ENCODE measurements around the gene UGT1A8. TPM values are rescaled to one million over a fixed set of nuclear protein-coding genes. Genes with fewer than 3 reads are reported as not detected.

UGT1A8 gene
- total and polyA plus RNA-seq, 9 of the 15 experiments (the other 6 are each of a cell fraction or from before 2014, with no cell fraction given), result 0.04 TPM; not detected in 8

DNA sequence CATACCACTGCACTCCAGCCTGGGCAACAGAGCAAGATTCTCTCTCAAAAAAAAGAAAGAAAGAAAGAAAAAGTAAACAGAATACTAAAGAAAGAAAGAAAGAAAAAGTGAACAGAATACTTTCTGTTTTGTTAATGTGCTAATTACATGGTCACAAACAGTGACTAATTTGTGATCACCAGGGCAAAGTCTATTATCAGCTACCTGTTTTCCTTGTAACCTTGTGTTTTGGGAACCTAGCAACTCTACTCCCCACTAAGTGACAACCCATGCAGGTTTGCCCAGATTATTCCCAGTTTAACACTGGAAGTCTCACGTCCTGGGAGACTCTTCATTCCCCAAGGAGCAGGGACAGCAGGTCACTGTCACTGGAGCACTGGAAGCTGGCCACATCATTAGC, 37.6 kb downstream of the UGT1A8 start:
- DNase-seq (ENCODE audit: extremely low read depth in 1 of 4, low spot score in 3 of 4) (no peak), FAIRE-seq (no peak), ATAC-seq (no peak)
- Histone ChIP-seq H4K20me1 (replicated peaks; ENCODE audit: control insufficient read depth, insufficient read depth, low read length) (no peaks in the 10 kb centered on the region), H3K27ac (ENCODE audit: extremely low read depth, low read depth, low read length) (no peak overlapping the region), H3K4me2 (ENCODE audit: insufficient read depth, low read length) (no peak overlapping the region), H2AFZ (ENCODE audit: low read depth, low read length) (no peak overlapping the region), H3K36me3 (ENCODE audit: control insufficient read depth, insufficient read depth, low read length) (no peaks in the 10 kb centered on the region), H3K4me3 (no peak overlapping the region), H3K27me3 (ENCODE audit: control insufficient read depth in 2 of 2, insufficient read depth in 2 of 2, low read length in 2 of 2) (peaks cover 0 to 7% of the 10 kb centered on the region in 2 experiments; a peak in 1 of 5 replicates), H3K4me1 (replicated peaks in 1 of 2; ENCODE audit: control insufficient read depth in 2 of 2, insufficient read depth in 2 of 2, low read length in 2 of 2) (no peaks in the 10 kb centered on the region), H3K9ac (ENCODE audit: insufficient read depth in 1 of 2, low read depth in 2 of 2, low read length in 2 of 2) (no peak overlapping the region), H3K79me2 (ENCODE audit: control insufficient read depth, insufficient read depth, low read length) (no peaks in the 10 kb centered on the region), H3K9me1 (ENCODE audit: control insufficient read depth, insufficient read depth, low read length) (no peaks in the 10 kb centered on the region), H3K9me3 (replicated peaks; ENCODE audit: control insufficient read depth, insufficient read depth, low read depth, low read length) (no peaks in the 10 kb centered on the region)
- no TSS peak for BruUV-seq (replicated peaks)
- WGBS (ENCODE audit: insufficient coverage, low coverage, missing lambda C conversion rate), result 0% methylated on average over 1 of the region's 1 CpG
- intact Hi-C loops (cut with micrococcal nuclease), result no loop called here
- TF ChIP-seq ZNF12 (CRISPR knock-in tag; IDR thresholded peaks at IDR 0.05), result no peak
- TF ChIP-seq FUS (optimal IDR thresholded peaks at IDR 0.05; ENCODE audit: low read depth, low read length), result no peak
- no peak for TF ChIP-seq RBBP5 (IDR thresholded peaks at IDR 0.05; ENCODE audit: borderline replicate concordance, insufficient read depth, low read length, poor library complexity, severe bottlenecking)
- TF ChIP-seq ZNF175 (CRISPR knock-in tag; IDR thresholded peaks at IDR 0.05; ENCODE audit: low read depth), result no peak
- no peak for TF ChIP-seq ZNF398 (CRISPR knock-in tag; IDR thresholded peaks at IDR 0.05)
- no peak for TF ChIP-seq ETV6 (IDR thresholded peaks at IDR 0.05; ENCODE audit: borderline replicate concordance in 1 of 2, low read depth in 2 of 2, low read length in 1 of 2)
- TF ChIP-seq ETV6 (CRISPR knock-in tag; IDR thresholded peaks at IDR 0.05; ENCODE audit: borderline replicate concordance), result no peak
- TF ChIP-seq RNF219 (CRISPR knock-in tag; IDR thresholded peaks at IDR 0.05), result no peak
- no peak for TF ChIP-seq BRD9 (IDR thresholded peaks at IDR 0.05; ENCODE audit: low read depth, partially characterized antibody)
- no peak for TF ChIP-seq HNRNPH1 (optimal IDR thresholded peaks at IDR 0.05; ENCODE audit: low read depth, low read length)
- TF ChIP-seq, protein P1, sequence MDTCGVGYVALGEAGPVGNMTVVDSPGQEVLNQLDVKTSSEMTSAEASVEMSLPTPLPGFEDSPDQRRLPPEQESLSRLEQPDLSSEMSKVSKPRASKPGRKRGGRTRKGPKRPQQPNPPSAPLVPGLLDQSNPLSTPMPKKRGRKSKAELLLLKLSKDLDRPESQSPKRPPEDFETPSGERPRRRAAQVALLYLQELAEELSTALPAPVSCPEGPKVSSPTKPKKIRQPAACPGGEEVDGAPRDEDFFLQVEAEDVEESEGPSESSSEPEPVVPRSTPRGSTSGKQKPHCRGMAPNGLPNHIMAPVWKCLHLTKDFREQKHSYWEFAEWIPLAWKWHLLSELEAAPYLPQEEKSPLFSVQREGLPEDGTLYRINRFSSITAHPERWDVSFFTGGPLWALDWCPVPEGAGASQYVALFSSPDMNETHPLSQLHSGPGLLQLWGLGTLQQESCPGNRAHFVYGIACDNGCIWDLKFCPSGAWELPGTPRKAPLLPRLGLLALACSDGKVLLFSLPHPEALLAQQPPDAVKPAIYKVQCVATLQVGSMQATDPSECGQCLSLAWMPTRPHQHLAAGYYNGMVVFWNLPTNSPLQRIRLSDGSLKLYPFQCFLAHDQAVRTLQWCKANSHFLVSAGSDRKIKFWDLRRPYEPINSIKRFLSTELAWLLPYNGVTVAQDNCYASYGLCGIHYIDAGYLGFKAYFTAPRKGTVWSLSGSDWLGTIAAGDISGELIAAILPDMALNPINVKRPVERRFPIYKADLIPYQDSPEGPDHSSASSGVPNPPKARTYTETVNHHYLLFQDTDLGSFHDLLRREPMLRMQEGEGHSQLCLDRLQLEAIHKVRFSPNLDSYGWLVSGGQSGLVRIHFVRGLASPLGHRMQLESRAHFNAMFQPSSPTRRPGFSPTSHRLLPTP (IDR thresholded peaks at IDR 0.05; ENCODE audit: borderline replicate concordance, extremely low read depth, insufficient read length), result no peak
- no peak for TF ChIP-seq ZNF551 (CRISPR knock-in tag; IDR thresholded peaks at IDR 0.05)
- no peak for TF ChIP-seq FOXJ3 (CRISPR knock-in tag; IDR thresholded peaks at IDR 0.05)
- TF ChIP-seq, protein P2, sequence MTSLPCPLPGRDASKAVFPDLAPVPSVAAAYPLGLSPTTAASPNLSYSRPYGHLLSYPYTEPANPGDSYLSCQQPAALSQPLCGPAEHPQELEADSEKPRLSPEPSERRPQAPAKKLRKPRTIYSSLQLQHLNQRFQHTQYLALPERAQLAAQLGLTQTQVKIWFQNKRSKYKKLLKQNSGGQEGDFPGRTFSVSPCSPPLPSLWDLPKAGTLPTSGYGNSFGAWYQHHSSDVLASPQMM (CRISPR knock-in tag; IDR thresholded peaks at IDR 0.05), result no peak
- in situ Hi-C loops (cut with MboI), result no loop called here
- POLR2A ChIA-PET, result interaction anchor here (0.6 kb wide), 1 partner anchor 11 kb away, joined by 4 read pairs; no protein-coding TSS in a partner anchor
- CTCF ChIA-PET (ENCODE audit: low intra/inter-chr PET ratio), result no interaction called here
